ENCODE measurements around the gene ASB7. TPM values are rescaled to one million over a fixed set of nuclear protein-coding genes. Genes with fewer than 3 reads are reported as not detected.

The ASB7 gene
- total and polyA plus RNA-seq, 2 experiments from 2014 or later: 4.1 to 13.9 TPM

GRCh38 chr15:100690032-100690794 is 87.8 kb downstream of the ASB7 start:
- H3K27me3 ChIP-seq (ENCODE audit: insufficient read depth): no peaks in the 10 kb centered on the region
- no peak overlapping the region for H3K4me2 ChIP-seq
- DNase-seq (ENCODE audit: low spot score) (no peak), ATAC-seq (no peak)
- no peak overlapping the region for H3K4me3 ChIP-seq
- Mint-ChIP-seq H3K27ac (no peak overlapping the region), H3K4me3 (no peak overlapping the region), H3K4me1 (peaks cover 5% of the 10 kb centered on the region), H3K27me3 (ENCODE audit: insufficient read depth, low read depth, poor library complexity) (peaks cover 13% of the 10 kb centered on the region), H3K36me3 (ENCODE audit: low read depth) (no peaks in the 10 kb centered on the region), H3K9me3 (no peaks in the 10 kb centered on the region)
- H4K20me1 ChIP-seq (replicated peaks; ENCODE audit: insufficient read depth): no peaks in the 10 kb centered on the region
- no peak overlapping the region for H2AFZ ChIP-seq
- 0 out of 2 replicates have a peak, but pooled peaks cover 2% of the 10 kb centered on the region for H3K9me2 ChIP-seq (ENCODE audit: insufficient read depth)
- H3F3A ChIP-seq (replicated peaks; ENCODE audit: low read depth): no peaks in the 10 kb centered on the region
- no peaks in the 10 kb centered on the region for H3K4me1 ChIP-seq (ENCODE audit: insufficient read depth)
- H3K27ac ChIP-seq (ENCODE audit: low read depth): no peak overlapping the region
- no peaks in the 10 kb centered on the region for H3K79me2 ChIP-seq (replicated peaks; ENCODE audit: insufficient read depth)
- TF ChIP-seq, protein P1, sequence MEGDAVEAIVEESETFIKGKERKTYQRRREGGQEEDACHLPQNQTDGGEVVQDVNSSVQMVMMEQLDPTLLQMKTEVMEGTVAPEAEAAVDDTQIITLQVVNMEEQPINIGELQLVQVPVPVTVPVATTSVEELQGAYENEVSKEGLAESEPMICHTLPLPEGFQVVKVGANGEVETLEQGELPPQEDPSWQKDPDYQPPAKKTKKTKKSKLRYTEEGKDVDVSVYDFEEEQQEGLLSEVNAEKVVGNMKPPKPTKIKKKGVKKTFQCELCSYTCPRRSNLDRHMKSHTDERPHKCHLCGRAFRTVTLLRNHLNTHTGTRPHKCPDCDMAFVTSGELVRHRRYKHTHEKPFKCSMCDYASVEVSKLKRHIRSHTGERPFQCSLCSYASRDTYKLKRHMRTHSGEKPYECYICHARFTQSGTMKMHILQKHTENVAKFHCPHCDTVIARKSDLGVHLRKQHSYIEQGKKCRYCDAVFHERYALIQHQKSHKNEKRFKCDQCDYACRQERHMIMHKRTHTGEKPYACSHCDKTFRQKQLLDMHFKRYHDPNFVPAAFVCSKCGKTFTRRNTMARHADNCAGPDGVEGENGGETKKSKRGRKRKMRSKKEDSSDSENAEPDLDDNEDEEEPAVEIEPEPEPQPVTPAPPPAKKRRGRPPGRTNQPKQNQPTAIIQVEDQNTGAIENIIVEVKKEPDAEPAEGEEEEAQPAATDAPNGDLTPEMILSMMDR (conservative IDR thresholded peaks at IDR 0.05; ENCODE audit: low read depth in 2 of 2): no peak
- TF ChIP-seq ZNF331 (CRISPR knock-in tag; IDR thresholded peaks at IDR 0.05; ENCODE audit: low read depth) (no peak), STAT1 (IDR thresholded peaks at IDR 0.05; ENCODE audit: unreplicated experiment) (no peak), CREB1 (CRISPR knock-in tag; IDR thresholded peaks at IDR 0.05; ENCODE audit: low read depth) (no peak), EZH2phosphoT487 (IDR thresholded peaks at IDR 0.05; ENCODE audit: unreplicated experiment) (no peak), POLR2AphosphoS5 (IDR thresholded peaks at IDR 0.05; ENCODE audit: low read depth) (no peak), JUNB (IDR thresholded peaks at IDR 0.05; ENCODE audit: unreplicated experiment) (no peak), NANOG (IDR thresholded peaks at IDR 0.05; ENCODE audit: borderline replicate concordance) (no peak), ZNF114 (CRISPR knock-in tag; IDR thresholded peaks at IDR 0.05) (no peak)
- TF ChIP-seq, protein P2, sequence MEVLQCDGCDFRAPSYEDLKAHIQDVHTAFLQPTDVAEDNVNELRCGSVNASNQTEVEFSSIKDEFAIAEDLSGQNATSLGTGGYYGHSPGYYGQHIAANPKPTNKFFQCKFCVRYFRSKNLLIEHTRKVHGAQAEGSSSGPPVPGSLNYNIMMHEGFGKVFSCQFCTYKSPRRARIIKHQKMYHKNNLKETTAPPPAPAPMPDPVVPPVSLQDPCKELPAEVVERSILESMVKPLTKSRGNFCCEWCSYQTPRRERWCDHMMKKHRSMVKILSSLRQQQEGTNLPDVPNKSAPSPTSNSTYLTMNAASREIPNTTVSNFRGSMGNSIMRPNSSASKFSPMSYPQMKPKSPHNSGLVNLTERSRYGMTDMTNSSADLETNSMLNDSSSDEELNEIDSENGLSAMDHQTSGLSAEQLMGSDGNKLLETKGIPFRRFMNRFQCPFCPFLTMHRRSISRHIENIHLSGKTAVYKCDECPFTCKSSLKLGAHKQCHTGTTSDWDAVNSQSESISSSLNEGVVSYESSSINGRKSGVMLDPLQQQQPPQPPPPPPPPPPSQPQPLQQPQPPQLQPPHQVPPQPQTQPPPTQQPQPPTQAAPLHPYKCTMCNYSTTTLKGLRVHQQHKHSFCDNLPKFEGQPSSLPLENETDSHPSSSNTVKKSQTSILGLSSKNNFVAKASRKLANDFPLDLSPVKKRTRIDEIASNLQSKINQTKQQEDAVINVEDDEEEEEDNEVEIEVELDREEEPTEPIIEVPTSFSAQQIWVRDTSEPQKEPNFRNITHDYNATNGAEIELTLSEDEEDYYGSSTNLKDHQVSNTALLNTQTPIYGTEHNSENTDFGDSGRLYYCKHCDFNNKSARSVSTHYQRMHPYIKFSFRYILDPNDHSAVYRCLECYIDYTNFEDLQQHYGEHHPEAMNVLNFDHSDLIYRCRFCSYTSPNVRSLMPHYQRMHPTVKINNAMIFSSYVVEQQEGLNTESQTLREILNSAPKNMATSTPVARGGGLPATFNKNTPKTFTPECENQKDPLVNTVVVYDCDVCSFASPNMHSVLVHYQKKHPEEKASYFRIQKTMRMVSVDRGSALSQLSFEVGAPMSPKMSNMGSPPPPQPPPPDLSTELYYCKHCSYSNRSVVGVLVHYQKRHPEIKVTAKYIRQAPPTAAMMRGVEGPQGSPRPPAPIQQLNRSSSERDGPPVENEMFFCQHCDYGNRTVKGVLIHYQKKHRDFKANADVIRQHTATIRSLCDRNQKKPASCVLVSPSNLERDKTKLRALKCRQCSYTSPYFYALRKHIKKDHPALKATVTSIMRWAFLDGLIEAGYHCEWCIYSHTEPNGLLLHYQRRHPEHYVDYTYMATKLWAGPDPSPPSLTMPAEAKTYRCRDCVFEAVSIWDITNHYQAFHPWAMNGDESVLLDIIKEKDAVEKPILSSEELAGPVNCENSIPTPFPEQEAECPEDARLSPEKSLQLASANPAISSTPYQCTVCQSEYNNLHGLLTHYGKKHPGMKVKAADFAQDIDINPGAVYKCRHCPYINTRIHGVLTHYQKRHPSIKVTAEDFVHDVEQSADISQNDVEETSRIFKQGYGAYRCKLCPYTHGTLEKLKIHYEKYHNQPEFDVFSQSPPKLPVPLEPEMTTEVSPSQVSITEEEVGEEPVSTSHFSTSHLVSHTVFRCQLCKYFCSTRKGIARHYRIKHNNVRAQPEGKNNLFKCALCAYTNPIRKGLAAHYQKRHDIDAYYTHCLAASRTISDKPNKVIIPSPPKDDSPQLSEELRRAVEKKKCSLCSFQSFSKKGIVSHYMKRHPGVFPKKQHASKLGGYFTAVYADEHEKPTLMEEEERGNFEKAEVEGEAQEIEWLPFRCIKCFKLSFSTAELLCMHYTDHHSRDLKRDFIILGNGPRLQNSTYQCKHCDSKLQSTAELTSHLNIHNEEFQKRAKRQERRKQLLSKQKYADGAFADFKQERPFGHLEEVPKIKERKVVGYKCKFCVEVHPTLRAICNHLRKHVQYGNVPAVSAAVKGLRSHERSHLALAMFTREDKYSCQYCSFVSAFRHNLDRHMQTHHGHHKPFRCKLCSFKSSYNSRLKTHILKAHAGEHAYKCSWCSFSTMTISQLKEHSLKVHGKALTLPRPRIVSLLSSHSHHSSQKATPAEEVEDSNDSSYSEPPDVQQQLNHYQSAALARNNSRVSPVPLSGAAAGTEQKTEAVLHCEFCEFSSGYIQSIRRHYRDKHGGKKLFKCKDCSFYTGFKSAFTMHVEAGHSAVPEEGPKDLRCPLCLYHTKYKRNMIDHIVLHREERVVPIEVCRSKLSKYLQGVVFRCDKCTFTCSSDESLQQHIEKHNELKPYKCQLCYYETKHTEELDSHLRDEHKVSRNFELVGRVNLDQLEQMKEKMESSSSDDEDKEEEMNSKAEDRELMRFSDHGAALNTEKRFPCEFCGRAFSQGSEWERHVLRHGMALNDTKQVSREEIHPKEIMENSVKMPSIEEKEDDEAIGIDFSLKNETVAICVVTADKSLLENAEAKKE (CRISPR knock-in tag; IDR thresholded peaks at IDR 0.05): no peak
- TF ChIP-seq, protein P3, sequence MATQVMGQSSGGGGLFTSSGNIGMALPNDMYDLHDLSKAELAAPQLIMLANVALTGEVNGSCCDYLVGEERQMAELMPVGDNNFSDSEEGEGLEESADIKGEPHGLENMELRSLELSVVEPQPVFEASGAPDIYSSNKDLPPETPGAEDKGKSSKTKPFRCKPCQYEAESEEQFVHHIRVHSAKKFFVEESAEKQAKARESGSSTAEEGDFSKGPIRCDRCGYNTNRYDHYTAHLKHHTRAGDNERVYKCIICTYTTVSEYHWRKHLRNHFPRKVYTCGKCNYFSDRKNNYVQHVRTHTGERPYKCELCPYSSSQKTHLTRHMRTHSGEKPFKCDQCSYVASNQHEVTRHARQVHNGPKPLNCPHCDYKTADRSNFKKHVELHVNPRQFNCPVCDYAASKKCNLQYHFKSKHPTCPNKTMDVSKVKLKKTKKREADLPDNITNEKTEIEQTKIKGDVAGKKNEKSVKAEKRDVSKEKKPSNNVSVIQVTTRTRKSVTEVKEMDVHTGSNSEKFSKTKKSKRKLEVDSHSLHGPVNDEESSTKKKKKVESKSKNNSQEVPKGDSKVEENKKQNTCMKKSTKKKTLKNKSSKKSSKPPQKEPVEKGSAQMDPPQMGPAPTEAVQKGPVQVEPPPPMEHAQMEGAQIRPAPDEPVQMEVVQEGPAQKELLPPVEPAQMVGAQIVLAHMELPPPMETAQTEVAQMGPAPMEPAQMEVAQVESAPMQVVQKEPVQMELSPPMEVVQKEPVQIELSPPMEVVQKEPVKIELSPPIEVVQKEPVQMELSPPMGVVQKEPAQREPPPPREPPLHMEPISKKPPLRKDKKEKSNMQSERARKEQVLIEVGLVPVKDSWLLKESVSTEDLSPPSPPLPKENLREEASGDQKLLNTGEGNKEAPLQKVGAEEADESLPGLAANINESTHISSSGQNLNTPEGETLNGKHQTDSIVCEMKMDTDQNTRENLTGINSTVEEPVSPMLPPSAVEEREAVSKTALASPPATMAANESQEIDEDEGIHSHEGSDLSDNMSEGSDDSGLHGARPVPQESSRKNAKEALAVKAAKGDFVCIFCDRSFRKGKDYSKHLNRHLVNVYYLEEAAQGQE (IDR thresholded peaks at IDR 0.05; ENCODE audit: unreplicated experiment): no peak
- H3K36me3 ChIP-seq (ENCODE audit: insufficient read depth): no peaks in the 10 kb centered on the region

Data from GM23338 (cell line).